Diencephalon (tissue), 1 donor: ENCODE data around the gene EIF2S1. TPM values are rescaled to one million over a fixed set of nuclear protein-coding genes. Genes with fewer than 3 reads are reported as not detected.

Experiments used
- small RNA-seq: library from RNA; depleted of rRNA; stranded (forward); fragments of <200 nt; gene quantifications from one replicate; pipeline ENCODE3, GENCODE V24; 2014
- total RNA-seq: library from RNA; depleted of rRNA; stranded (reverse); fragments of >200 nt; gene quantifications from one replicate; pipeline ENCODE4 v1.2.3, GENCODE V29; 2014

EIF2S1 gene
- total RNA-seq = 100 TPM

GRCh38 chr14:67359775-67360469 is at the start of gene EIF2S1, which contains the start of gene ATP6V1D:
Gene EIF2S1, plus strand, starts transcription at chr14:67360328. Its CDS starts 4,440 bp downstream, at chr14:67364768.
Gene ATP6V1D, minus strand, starts transcription at chr14:67359804. Its CDS starts 106 bp downstream, at chr14:67359698.

GRCh38 chr14:67411820-67412421 is 51.8 kb downstream of the EIF2S1 start, which contains the start of gene PLEK2:
Gene PLEK2, minus strand, starts transcription at chr14:67412165. Its CDS starts 106 bp downstream, at chr14:67412059.

Small RNA genes within 50 kb of the gene (small RNA-seq; reads per million reads assigned to genes)
- not detected for gene RF00019

Other genes with a start within 250 kb of the EIF2S1 start
- 2.1 TPM for gene GARIN2, start 170.9 kb upstream of the EIF2S1 start, total RNA-seq
- 36.0 TPM for gene PALS1, start 118.9 kb upstream of the EIF2S1 start, total RNA-seq
- gene ATP6V1D, start 524 bp upstream of the EIF2S1 start, total RNA-seq = 179 TPM
- gene PLEK2, start 51.8 kb downstream of the EIF2S1 start, total RNA-seq = 0.69 TPM
- gene TMEM229B, start 128.4 kb downstream of the EIF2S1 start, total RNA-seq = 35.1 TPM
- 11.3 TPM for gene PLEKHH1, start 173.0 kb downstream of the EIF2S1 start, total RNA-seq
- gene PIGH, start 239.9 kb downstream of the EIF2S1 start, total RNA-seq = 36.4 TPM